HL-60 (cell line): ENCODE data around the gene CASP7.

Experiments
- CTCF ChIP-seq: IDR thresholded peaks from one replicate; pipeline ENCODE4 v1.5.1; 2011; ENCODE audit warnings: low read length, control low read depth, inconsistent platforms; ENCODE audit not compliant: insufficient read depth
- GABPA ChIP-seq: IDR thresholded peaks from 2 replicates; pipeline ENCODE4 v1.6.1; 2012; ENCODE audit warnings: low read depth

DNA sequence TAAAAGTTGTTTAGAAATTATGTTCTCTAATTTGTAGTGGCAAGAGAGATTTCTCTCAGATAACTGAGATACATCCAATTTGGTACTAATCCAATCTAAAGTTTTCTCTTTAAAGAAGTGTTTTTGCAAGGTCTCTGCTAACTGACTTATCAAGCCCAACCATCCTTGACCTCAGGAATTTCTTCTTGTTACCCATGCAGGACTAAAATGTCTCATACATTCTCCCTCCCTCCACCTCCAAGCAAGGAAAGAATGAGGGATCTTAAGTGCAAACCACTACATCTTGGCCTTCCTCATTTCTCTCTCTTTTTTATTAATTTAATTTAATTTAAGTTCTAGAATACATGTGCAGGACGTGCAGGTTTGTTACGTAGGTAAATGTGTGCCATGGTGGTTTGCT lies 28.7 kb upstream of the CASP7 start:
- no peak for TF ChIP-seq CTCF
- no peak for TF ChIP-seq GABPA
